ENCODE data around the gene ADGRD2.

ADGRD2 gene

GRCh38 chr9:124479947-124480620 lies 29.8 kb downstream of the ADGRD2 start:
- DNase-seq: no peak

DNA sequence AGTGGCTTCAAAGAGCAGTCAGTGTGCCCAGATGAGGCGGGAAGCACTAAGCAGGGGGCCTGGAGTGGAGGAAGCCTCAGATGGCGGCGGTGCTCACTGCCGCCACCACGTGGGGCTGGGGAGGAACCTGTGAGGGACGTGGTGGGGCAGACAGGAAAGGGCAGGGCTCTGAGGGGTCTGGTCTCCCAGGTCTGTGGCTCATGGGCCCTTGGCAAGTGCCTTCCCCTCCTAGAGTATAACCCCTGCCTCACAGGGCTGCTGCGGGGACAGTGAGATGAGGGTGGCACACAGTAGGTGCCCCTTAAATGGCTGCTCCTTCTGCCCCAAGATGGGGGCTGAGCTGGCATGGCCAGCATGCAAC lies 30.4 kb downstream of the ADGRD2 start:
- no peak for DNase-seq

GRCh38 chr9:124481115-124481514 lies 30.9 kb downstream of the ADGRD2 start:
- no peak for DNase-seq

GRCh38 chr9:124482431-124483031 lies 32.3 kb downstream of the ADGRD2 start:
- no peak for DNase-seq

DNA sequence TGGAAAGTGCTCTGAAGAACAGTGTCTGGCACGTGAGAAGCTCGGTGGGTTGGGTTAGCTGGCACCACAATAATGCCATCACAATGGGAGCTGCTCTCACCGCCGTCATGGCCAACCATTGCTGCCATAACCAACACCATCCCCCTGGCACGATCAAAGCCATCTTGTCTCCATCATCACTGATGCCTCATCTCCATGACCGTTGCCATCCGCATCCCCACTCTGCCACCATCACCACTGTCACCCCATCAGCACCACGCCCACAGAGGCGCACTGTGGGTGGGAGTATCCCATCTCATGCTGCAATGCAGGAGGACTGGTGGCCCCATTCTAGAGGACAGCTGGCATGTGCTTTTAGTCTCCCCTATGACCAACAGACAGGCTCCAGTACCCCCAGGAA lies 33.2 kb downstream of the ADGRD2 start:
- DNase-seq: no peak

GRCh38 chr9:124485201-124485600 lies 35.0 kb downstream of the ADGRD2 start:
- no peak for DNase-seq

GRCh38 chr9:124485936-124486335 lies 35.7 kb downstream of the ADGRD2 start:
- no peak for DNase-seq

GRCh38 chr9:124486778-124487259 lies 36.6 kb downstream of the ADGRD2 start:
- DNase-seq: no peak

DNA sequence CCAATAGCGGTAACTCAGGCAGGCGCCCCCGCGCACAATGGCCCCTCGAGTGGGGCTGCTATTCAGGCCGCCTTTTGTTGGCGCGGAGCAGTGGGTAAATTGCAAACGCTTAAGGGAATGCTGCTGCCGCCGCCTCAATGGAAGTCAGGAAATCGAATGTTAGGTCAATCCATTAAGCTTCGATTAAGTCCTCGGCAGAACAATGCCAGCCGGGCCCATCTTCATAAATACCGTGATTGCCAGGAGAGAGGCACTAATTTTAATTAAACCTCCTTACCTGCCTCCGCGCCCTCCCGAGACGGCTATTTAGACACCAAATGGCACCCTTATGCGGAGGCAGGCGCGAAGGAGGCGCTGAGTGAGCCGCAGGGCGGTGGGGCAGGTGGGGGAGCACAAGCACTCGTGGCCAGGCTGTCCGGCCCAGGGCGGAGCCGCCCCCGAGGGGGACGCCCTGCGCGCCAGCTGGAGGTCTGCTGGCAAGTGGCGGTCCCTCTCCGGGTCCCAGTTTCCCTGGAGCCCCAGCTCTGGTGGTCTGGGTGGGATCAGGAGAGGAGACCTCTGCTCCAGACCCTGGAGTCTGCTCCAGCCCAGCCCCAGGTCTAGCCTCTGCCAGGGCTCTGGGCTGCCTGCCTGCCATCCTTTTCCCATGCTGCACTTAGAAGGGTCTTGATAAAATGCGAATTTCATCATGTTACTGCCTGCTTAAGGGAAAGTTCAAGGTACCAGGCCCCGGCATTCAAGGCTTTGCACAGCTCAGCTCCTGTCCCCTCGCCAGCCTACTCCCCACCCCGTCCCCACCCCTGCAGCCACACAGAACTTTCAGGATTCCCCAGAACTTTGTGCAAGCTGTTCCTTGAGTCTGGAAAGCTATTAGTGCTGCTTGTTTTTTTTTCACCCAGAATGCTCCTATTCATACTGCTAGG lies 37.3 kb downstream of the ADGRD2 start:
- DNase-seq: no peak

DNA sequence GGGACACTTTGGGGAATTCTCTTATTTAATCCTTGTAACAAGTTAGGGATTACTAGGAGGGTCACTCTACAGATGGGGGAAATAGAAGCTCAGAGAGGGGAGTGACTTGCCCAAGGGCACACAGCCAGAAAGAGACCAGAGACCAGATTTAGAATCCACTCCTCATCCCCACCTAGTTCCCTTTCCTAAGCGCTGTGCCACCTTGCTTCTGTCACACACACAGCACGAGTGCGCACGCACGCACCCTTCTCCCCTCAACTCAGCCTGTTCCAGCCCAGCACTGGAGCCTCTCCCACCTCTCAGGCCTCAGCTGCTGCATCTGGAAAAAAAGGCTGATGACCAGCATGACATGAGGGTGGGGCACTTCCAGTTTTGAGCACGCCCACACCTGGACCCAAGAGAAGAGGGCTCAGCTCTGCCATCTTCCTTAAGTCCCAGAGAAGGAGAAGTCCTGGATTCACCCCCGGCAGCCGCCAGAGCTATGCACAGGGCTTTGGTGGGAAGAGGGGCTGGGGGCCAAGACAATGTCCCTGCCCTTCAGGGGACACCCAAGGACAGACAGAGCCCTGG lies 38.5 kb downstream of the ADGRD2 start:
- DNase-seq: no peak

DNA sequence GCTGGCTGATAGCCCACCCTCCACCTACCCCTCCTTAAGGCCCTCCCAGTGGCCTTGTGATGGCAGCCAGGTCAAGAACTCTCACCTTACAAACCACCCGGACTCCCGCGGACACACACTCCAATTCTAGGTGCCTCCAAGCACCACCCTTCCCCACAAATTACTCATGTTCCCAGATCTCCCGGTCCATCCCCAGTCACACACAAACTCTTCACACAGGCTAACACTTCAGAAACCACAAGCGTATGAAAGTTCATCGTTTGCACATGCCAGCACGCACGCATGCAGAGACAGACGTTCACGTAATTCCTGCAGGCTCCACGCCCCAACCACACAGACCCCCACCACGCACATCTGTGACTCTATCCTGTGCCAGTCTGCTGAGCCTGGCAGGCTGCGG lies 39.0 kb downstream of the ADGRD2 start:
- DNase-seq: no peak

DNA sequence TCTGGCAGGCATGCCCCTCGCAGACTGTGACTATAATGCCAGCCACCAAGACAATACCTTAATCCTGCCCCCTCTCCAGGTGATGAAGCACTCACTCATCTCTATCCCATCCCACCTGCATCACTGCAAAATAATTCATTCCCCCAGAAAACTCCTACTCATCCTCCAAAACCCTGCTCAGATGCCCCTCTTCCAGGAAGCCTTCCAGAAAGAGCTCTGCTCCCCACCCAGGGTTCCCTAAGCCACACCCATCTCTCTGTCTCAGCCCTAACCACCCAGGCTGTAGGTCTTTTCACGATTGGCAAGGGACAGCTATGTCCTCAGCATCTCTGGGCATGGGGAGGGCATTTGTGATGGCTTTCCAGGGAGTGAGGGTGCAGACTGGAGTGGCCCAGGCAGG lies 39.8 kb downstream of the ADGRD2 start:
- no peak for DNase-seq

DNA sequence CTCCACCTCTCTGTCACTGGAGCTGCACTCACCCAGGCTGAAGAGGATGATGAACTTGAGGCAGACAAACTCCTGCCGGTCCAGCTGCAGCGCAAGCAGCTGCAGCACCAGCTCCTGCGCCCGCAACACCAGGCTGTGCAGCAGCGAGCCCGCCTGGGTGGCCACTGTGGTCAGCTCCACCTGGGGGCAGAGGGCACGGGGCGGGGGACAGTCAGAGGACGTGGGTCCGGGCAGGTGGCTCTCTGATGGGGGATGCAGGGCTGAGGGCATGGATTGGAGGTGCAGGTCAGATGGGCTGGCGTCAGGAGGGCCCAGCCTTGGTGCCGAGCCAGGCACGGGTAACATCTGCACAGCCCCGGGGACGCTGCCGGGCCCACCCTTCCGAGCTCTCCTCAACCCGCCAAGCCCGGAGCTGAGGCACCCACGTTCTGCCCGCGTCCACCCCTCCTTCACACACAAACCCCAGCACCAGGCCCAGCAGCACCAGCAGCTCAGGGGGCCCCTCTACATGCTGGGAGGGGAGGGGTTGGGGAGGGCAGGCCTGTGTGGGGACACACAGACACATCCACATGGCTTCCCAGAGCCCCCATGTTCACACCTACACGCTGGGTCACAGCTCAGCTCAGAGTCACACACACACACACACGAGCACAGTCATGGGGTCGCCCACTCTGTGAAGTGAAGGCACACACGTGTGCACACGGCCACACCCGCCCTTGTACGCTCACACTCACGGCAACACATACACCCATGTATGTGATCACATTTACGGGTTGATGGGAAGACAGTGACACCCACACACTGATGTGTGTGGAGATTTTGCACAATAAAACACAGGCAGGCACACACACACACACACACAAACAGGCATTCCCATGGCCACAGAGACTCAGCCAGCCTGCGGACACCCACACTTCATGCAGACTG lies 41.1 kb downstream of the ADGRD2 start:
- DNase-seq: no peak

- no peak for DNase-seq
Measured at GRCh38 chr9:124492818-124493217, 42.6 kb downstream of the ADGRD2 start.

- no peak for DNase-seq
Measured at GRCh38 chr9:124493218-124493617, 43.0 kb downstream of the ADGRD2 start.

DNA sequence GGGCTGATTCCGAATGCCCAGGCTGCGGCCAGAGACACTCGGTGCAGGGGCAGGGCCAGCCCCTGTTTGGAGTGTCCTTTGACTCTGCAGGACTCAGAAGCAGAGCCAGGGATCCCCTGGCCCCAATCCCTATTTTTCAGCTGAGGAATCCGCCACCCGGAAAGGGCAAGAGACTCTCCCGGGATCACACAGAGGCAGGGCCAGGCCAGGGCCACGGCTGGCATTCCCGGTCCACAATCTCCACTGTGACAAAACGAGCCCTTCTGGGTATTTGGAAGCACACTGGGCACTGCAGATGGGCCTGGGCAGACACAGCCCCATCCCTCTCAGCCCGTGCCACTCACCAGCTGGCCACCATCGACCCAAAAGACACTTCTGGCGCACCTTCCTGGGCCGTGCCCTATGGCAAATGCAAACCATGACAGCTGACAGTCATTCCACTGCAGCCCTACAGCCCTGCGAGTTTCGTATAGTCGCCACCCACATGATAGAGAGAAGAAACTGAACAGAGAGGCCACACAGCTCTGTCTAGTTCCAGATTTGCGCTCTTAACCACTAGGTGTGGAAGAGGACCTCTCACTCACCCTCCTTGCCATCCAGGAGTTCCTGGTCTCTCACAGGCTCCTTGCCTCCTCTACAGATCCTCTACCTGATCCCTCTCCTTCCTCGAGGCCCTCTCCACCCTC lies 43.7 kb downstream of the ADGRD2 start:
- no peak for DNase-seq

DNA sequence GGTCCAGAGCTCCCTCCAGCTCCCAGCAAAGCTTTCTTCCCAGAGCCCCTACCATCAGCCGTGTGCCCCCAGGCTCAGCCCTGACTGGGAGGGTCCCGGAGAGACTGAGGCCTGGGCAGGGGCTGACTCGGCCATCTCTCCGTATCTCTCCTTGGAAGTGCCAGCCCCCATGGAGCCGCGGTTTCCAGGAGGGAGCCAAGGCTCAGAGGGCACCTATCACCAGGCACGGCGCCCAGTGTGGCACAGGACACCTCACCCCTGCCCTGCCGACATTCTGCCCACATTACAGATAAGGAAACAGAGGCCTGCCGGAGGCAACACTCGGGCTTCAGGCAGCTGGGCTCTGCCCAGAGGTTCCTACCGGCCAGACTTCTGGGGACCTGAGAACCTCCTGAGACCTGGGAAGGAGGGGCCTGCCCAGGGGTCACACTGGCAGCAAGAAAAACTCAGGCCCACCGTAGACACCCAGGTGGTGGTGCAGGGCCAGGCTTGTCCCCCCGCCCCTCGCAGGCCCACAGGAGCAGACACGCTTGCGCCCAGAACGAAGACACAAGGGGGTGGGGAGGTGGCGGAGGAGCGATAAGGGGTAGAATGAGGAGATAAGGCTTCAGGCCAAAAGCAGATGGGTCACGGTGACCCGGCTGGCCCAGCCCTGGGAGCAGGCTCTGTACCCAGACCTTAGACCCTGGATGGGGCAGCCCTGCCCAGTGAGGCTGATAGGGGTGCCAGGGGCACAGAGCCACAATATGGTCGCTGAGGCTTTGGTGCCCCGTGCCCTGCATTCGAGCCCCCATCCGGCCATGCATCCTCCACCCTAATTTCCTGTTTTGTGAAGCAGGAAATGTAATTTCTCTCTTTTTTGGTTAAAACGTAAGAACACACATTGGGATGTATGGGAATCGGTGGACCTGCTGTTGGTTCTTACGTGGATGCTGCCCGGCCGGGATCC lies 45.1 kb downstream of the ADGRD2 start:
- no peak for DNase-seq

GRCh38 chr9:124496075-124496449 lies 45.8 kb downstream of the ADGRD2 start:
- no peak for DNase-seq

DNA sequence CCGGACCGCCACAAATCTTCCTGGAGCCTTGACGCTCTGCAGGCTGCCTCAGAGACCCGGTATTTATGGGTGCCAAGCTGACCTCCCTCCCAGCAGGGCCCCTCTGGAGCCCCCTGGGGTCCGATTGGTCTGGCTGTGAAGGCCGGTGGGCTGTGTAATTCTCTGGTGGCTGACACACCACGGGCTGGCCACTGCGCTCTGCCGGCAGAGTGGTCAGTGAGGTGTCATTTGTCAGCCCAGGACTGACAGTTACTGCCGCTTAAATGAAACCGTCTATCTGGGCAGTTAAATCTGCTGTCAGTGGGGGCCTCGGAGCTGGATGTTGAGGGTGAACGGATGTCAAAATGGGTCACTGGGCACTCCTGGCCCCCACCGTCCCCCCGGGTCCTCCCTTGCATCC lies 46.2 kb downstream of the ADGRD2 start:
- DNase-seq: no peak

GRCh38 chr9:124497441-124497840 lies 47.2 kb downstream of the ADGRD2 start:
- DNase-seq: no peak

- DNase-seq: no peak
Measured at GRCh38 chr9:124498040-124498439, 47.8 kb downstream of the ADGRD2 start.
